Adrenal gland (tissue), 12 donors: Measurements from ENCODE around the gene ABCA8. TPM values are rescaled to one million over a fixed set of nuclear protein-coding genes. Genes with fewer than 3 reads are reported as not detected.

Experiments
- DNase-seq, 7 donors: peaks; one replicate each; pipeline ENCODE4 v3.0.0-alpha.2; 2019 to 2020
- H3K27ac ChIP-seq, 5 donors: fragments of 200-600 bp; sonication (generic) in 4 of 5; 1 replicate in 3 of 5; 2 replicates in 2 of 5; pipeline versions ENCODE4 v1.5.1 to v1.8.0; 2016 to 2020; ENCODE audit warnings: mild to moderate bottlenecking in 1 of 5
- H3K27me3 ChIP-seq: fragments of 200-600 bp; 2 replicates; pipeline ENCODE4 v1.8.0; 2021
- H3K36me3 ChIP-seq, 2 donors: fragments of 200-600 bp; replicated peaks in 1 of 2; 1 replicate in 1 of 2; 2 replicates in 1 of 2; pipeline versions ENCODE4 v1.5.1 to v1.8.0; 2018 to 2022
- H3K4me1 ChIP-seq, 2 donors: fragments of 200-600 bp; replicated peaks in 1 of 2; 1 replicate in 1 of 2; 2 replicates in 1 of 2; pipeline versions ENCODE4 v1.5.1 to v1.8.0; 2018 to 2021
- H3K4me3 ChIP-seq, 4 donors: fragments of 200-600 bp; sonication (generic) in 3 of 4; one replicate each; pipeline ENCODE4 v1.5.1; 2016 to 2018
- H3K9me3 ChIP-seq, 3 donors: fragments of 200-600 bp; sonication (generic) in 1 of 3; replicated peaks in 1 of 3; 1 replicate in 2 of 3; 2 replicates in 1 of 3; pipeline versions ENCODE4 v1.5.1 to v1.8.0; 2016 to 2021
- POLR2A ChIP-seq, 2 donors: fragments of 450-650 bp; IDR thresholded peaks; one replicate each; pipeline ENCODE4 v1.6.1; 2017; ENCODE audit warnings: antibody characterized with exemption in 2 of 2, mild to moderate bottlenecking in 2 of 2, moderate library complexity in 1 of 2
- WGBS, 4 donors: extraction: QIAGEN DNeasy Blood & Tissue Kit in 2 of 4; methylation state at CpG; one replicate each; pipeline versions ENCODE4 v1.1.5 to v1.1.7; 2013 to 2017; 5-methylcytosine and 5-hydroxymethylcytosine counted together
- intact Hi-C, 2 donors: fragments of 100-400 bp; cut with DNase I; formaldehyde crosslinking; loops; one replicate each; pipeline versions ENCODE4 v1.14.1 to v1.15.0; 2022 to 2023
- polyA plus RNA-seq, 3 donors: library from polyadenylated mRNA; stranded (reverse); fragments of 200-250 nt in 2 of 3; fragments of 350-450 nt in 1 of 3; fragmentation: Illumina TruSeq in 1 of 3; extraction: RNeasy Lipid Tissue Mini Kit (QIAGEN cat#74804) in 1 of 3; gene quantifications; one replicate each; pipeline ENCODE4 v1.2.3, GENCODE V29; 2013 to 2014
- total RNA-seq, 9 donors: library from RNA; depleted of rRNA in 4 of 9; stranded (reverse); fragments of >200 nt in 4 of 9; fragments of 120-200 nt in 1 of 9; fragmentation: NEBNext Ultra II Directional in 1 of 9; extraction: Animal tissue kit (Norgen Biotek cat#: 25700) in 1 of 9; gene quantifications; one replicate each; pipeline versions ENCODE4 v1.1.0 to v1.2.4, GENCODE V29; 2013 to 2023
- TF ChIP-seq, protein P1 (sequence below), 6 experiments: fragments of 450-650 bp in 4 of 6; fragments of 200-600 bp in 2 of 6; sonication (generic) in 1 of 6; IDR thresholded peaks; 1 replicate in 5 of 6; 2 replicates in 1 of 6; pipeline versions ENCODE4 v1.5.1 to v1.8.0; 2016 to 2021; ENCODE audit warnings: antibody characterized with exemption in 6 of 6, mild to moderate bottlenecking in 2 of 6, moderate library complexity in 1 of 6
- donor health status: healthy with polysubstance abuse.
- donor health status: Bipolar disorder and iron deficiency.
- donor health status: DM: yes; HTN: yes; CAD: no.
- donor health status: DM: no; HTN: no; CAD: no.
- donor health status: DM: no; HTN: no; CAD: no.
- donor health status: DM: yes; HTN: yes; CAD: no.

Gene ABCA8
- total and polyA plus RNA-seq, 12 donors: 16.1 to 247 (median 116) TPM

DNA sequence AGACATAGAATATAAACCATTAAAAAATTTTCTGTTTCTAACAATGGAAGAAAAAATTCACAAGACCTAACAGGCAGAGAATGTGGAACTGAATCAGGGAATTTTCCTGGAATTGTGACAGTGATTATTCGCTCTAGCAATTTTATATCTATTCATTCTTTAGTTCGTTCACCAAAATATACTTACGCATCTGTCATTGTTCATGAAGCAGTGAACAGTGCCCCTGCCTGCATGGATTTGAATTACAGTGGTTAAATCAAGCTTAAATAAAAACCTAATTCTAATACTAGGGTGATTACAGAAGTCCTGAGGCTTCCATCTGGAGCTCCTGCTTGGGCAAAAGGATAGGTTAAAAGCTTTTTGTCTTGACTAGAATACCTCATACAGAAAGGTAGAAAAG, 48.6 kb downstream of the ABCA8 start:
- Histone ChIP-seq H3K27me3 (no peaks in the 10 kb centered on the region), H3K9me3 (no peaks in the 10 kb centered on the region), H3K27ac (no peak overlapping the region), H3K4me1 (peaks cover 4 to 38% of the 10 kb centered on the region in 2 donors), H3K36me3 (peaks cover 0 to 16% of the 10 kb centered on the region in 2 donors), H3K4me3 (no peak overlapping the region)
- intact Hi-C loops: no loop called here
- DNase-seq: peak in 1 of 7 donors; percentile 13
- WGBS, 4 donors: 77 to 87% (median 80%) methylated on average over 3 of the region's 3 CpGs
- TF ChIP-seq POLR2A (IDR thresholded peaks at IDR 0.05): no peak
- TF ChIP-seq, protein P1, sequence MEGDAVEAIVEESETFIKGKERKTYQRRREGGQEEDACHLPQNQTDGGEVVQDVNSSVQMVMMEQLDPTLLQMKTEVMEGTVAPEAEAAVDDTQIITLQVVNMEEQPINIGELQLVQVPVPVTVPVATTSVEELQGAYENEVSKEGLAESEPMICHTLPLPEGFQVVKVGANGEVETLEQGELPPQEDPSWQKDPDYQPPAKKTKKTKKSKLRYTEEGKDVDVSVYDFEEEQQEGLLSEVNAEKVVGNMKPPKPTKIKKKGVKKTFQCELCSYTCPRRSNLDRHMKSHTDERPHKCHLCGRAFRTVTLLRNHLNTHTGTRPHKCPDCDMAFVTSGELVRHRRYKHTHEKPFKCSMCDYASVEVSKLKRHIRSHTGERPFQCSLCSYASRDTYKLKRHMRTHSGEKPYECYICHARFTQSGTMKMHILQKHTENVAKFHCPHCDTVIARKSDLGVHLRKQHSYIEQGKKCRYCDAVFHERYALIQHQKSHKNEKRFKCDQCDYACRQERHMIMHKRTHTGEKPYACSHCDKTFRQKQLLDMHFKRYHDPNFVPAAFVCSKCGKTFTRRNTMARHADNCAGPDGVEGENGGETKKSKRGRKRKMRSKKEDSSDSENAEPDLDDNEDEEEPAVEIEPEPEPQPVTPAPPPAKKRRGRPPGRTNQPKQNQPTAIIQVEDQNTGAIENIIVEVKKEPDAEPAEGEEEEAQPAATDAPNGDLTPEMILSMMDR (IDR thresholded peaks at IDR 0.05): peak; percentile 13 to 51 (median 36)

DNA sequence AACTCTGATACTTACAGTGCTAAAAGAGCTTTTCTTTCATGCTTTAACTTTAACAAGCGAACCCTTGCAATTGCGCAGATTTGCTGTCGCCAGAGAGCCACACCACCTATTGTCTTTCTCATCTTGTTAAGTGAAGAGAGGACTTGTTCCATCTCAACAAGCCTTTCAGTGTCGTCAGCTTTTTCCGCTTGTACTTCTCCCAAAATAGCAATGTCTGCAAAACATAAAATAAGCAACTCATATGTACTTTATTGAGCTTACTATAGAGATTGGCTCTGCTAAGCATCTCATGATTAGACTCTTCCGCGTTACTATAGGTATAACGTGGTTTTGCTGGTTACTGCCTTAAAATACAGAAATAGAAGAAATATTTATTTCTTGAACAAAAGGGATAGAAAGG, 51.9 kb downstream of the ABCA8 start:
- H3K9me3 ChIP-seq: no peaks in the 10 kb centered on the region
- H3K4me1 ChIP-seq: peaks cover 0 to 8% of the 10 kb centered on the region in 2 donors
- DNase-seq: no peak
- H3K4me3 ChIP-seq: no peak overlapping the region
- no peaks in the 10 kb centered on the region for H3K27me3 ChIP-seq
- intact Hi-C loops: no loop called here
- peaks cover 0 to 16% of the 10 kb centered on the region in 2 donors for H3K36me3 ChIP-seq
- H3K27ac ChIP-seq: no peak overlapping the region
- WGBS, 4 donors: 83 to 89% (median 86%) methylated on average over 8 of the region's 8 CpGs
- TF ChIP-seq, protein P1 (IDR thresholded peaks at IDR 0.05): no peak
- TF ChIP-seq POLR2A (IDR thresholded peaks at IDR 0.05): no peak

DNA sequence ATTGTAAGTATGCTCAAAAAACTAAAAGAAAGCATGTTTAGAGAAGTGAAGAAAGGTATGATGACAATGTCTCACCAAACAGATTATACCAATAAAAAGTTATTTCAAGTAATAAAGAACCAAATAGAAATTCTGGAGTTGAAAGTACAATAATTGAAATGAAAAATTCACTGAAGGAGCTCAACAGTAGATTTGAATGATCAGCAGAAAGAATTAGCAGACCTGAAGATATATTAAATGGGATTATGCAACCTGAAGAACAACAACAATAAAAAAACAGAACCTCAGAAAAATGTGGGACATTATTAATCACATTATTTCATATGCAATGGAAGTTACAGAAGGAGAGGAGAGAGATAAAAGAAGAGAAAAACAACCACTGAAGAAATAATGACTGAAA, 57.6 kb downstream of the ABCA8 start:
- peaks cover 0 to 6% of the 10 kb centered on the region in 2 donors for H3K36me3 ChIP-seq
- H3K27ac ChIP-seq: no peak overlapping the region
- no peaks in the 10 kb centered on the region for H3K27me3 ChIP-seq
- no peak for TF ChIP-seq POLR2A (IDR thresholded peaks at IDR 0.05)
- TF ChIP-seq, protein P1 (IDR thresholded peaks at IDR 0.05): no peak
- H3K9me3 ChIP-seq: no peaks in the 10 kb centered on the region
- no peak overlapping the region for H3K4me3 ChIP-seq
- H3K4me1 ChIP-seq: no peaks in the 10 kb centered on the region
- intact Hi-C loops: no loop called here
- DNase-seq: no peak

DNA sequence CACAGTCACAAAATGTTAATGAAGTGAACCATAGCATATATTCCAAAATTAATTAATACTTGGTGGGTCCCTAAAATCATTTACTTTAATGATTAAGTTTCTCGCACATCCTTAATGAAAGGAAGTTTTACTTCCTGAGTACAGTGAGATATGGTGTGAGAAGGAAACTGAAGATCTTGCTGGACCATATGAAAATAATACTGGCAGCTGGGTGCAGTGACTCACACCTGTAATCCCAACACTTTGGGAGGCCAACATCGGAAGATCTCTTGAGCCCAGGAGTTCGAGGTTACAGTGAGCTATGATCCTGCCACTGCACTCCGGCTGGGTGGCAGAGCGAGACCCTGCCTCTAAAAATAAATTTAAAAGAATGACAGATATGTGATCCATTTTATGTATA, 62.5 kb downstream of the ABCA8 start:
- Histone ChIP-seq H3K4me3 (no peak overlapping the region), H3K27me3 (no peaks in the 10 kb centered on the region), H3K27ac (no peak overlapping the region), H3K36me3 (no peaks in the 10 kb centered on the region), H3K9me3 (no peaks in the 10 kb centered on the region), H3K4me1 (no peaks in the 10 kb centered on the region)
- intact Hi-C loops: no loop called here
- 71 to 86% (median 79%) methylated on average over 5 of the region's 5 CpGs for whole genome bisulfite sequencing, 4 donors
- TF ChIP-seq, protein P1 (IDR thresholded peaks at IDR 0.05): no peak
- no peak for TF ChIP-seq POLR2A (IDR thresholded peaks at IDR 0.05)
- DNase-seq: no peak
